Effector memory CD4-positive, alpha-beta T cell (primary cell): ENCODE data around the gene PARN.

Source experiments
- DNase-seq, 3 donors: peaks; one replicate each; pipeline ENCODE4 v3.0.0-alpha.2; 2020
- H3K27ac ChIP-seq: 2 replicates; pipeline ENCODE4 v1.7.0; 2013; ENCODE audit warnings: mild to moderate bottlenecking, low read length, moderate library complexity; ENCODE audit not compliant: insufficient read depth, poor library complexity, severe bottlenecking
- H3K27me3 ChIP-seq: replicated peaks from 2 replicates; pipeline ENCODE4 v1.7.0; 2013; ENCODE audit warnings: mild to moderate bottlenecking, low read length; ENCODE audit not compliant: insufficient read depth, control insufficient read depth, poor library complexity, severe bottlenecking
- H3K36me3 ChIP-seq: 2 replicates; pipeline ENCODE4 v1.7.0; 2013; ENCODE audit warnings: mild to moderate bottlenecking, low read length, moderate library complexity; ENCODE audit not compliant: control insufficient read depth, insufficient read depth
- H3K4me1 ChIP-seq: 2 replicates; pipeline ENCODE4 v1.7.0; 2013; ENCODE audit warnings: low read length, mild to moderate bottlenecking; ENCODE audit not compliant: control insufficient read depth, insufficient read depth, poor library complexity, severe bottlenecking
- H3K4me3 ChIP-seq: 2 replicates; pipeline ENCODE4 v1.7.0; 2013; ENCODE audit warnings: low read length, low read depth, mild to moderate bottlenecking; ENCODE audit not compliant: insufficient read depth, poor library complexity, severe bottlenecking
- H3K9me3 ChIP-seq: 2 replicates; pipeline ENCODE4 v1.7.0; 2013; ENCODE audit warnings: mild to moderate bottlenecking, low read length, moderate library complexity; ENCODE audit not compliant: control insufficient read depth

The PARN gene

DNA sequence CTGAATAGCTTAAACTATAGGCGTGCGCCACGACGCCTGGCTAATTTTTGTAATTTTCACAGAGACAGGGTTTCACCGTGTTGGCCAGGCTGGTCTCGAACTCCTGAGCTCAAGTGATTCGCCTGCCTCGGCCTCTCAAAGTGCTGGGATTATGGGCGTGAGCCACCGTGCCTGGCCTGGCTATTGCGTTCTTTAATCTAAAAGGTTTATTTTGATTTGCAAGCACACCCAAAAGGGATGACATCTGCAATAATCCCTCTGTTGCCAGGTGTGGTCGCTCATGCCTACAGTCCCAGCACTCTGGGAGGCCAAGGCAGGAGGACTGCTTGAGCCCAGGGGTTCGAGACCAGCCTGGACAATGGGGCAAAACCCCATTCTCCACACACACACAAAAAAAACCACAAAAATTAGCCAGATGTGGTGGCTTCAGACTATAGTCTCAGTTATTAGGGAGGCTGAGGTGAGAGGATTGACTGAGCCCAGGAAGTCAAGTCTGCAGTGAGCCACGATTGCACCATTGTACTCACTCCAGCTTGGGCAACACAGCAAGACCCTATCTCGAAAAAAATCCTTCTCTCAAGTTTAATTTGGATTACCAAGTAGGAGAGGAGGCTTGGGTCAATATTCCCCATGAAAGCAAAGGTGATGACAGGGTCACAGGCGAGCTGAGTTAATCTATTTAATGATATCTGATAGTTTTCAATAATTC, 144.1 kb downstream of the PARN start:
- H3K36me3 ChIP-seq: peaks cover 18% of the 10 kb centered on the region
- H3K27ac ChIP-seq: no peak overlapping the region

DNA sequence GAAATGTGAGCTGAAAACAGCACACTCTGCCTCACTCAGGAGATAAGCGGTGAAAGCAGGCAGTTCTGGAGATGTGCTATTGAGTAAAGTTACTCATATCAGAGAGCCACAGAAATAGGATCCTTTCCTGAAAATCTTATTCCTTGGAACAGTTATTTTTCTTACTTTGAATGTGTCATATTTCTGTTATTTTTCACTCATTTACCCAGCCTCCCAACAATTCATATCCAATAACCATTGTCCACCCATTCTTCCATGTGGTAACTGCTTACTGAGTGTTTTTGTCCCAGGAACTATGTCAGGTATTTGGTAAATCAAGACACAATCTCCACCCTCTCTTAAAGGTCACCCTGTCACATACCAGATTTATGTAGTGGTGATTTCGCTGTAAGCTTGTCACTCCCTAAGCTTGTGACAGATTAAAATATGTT, 144.9 kb downstream of the PARN start:
- Histone ChIP-seq H3K4me1 (peaks cover 8% of the 10 kb centered on the region), H3K27me3 (no peaks in the 10 kb centered on the region), H3K4me3 (no peak overlapping the region), H3K9me3 (no peaks in the 10 kb centered on the region), H3K36me3 (peaks cover 18% of the 10 kb centered on the region), H3K27ac (no peak overlapping the region)
- DNase-seq: no peak

More for the DNA sequence above, 144.1 kb downstream of the PARN start:
- Histone ChIP-seq H3K4me1 (peaks cover 8% of the 10 kb centered on the region), H3K4me3 (no peak overlapping the region), H3K9me3 (no peaks in the 10 kb centered on the region), H3K27me3 (no peaks in the 10 kb centered on the region)
- DNase-seq: no peak

DNA sequence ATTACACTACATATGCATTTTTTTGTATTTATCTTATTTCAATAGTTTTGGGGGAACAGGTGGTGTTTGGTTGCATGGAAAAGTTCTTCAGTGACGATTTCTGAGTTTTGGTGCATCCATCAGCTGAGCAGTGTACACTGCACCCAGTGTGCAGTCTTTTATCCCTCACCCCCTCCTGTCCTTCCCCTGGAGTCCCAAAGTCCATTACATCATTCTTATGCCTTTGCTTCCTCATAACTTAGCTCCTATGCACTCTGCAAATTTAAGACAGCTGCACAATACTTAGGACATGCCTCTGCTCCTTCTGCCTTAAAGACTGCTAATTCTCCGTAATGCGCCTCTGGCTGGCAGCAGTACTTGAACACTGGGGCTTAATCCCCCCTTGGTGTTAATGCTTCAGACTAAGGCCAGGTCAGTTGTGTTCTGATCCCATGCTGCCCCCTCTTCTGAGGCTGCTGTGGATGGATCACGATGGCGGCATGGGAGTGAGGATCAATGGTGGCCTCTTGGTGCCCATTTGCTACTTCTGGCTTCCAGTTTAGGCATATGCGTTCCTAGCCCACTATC, 146.2 kb downstream of the PARN start:
- DNase-seq: no peak
- no peaks in the 10 kb centered on the region for H3K9me3 ChIP-seq
- H3K27ac ChIP-seq: no peak overlapping the region
- H3K36me3 ChIP-seq: peaks cover 21% of the 10 kb centered on the region
- peaks cover 8% of the 10 kb centered on the region for H3K4me1 ChIP-seq
- H3K27me3 ChIP-seq: no peaks in the 10 kb centered on the region
- no peak overlapping the region for H3K4me3 ChIP-seq

DNA sequence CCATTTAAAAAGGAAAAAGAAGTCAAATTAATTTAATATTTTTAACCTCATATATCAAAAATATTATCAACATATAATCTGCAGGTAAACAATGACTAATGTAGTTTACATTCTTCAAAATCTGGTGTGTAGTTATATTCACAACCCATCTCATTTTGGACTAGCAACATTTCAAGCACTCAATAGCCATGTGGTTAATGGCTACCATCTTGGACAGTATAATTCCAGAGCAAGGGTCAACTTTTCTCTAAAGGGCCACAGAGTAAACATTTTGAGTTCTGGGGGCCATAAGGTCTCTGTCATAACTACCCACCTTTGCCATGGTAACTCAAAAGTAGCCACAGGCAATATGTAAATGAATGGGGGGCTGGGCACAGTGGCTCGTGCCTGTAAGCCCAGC, 153.9 kb downstream of the PARN start:
- no peaks in the 10 kb centered on the region for H3K27me3 ChIP-seq

DNA sequence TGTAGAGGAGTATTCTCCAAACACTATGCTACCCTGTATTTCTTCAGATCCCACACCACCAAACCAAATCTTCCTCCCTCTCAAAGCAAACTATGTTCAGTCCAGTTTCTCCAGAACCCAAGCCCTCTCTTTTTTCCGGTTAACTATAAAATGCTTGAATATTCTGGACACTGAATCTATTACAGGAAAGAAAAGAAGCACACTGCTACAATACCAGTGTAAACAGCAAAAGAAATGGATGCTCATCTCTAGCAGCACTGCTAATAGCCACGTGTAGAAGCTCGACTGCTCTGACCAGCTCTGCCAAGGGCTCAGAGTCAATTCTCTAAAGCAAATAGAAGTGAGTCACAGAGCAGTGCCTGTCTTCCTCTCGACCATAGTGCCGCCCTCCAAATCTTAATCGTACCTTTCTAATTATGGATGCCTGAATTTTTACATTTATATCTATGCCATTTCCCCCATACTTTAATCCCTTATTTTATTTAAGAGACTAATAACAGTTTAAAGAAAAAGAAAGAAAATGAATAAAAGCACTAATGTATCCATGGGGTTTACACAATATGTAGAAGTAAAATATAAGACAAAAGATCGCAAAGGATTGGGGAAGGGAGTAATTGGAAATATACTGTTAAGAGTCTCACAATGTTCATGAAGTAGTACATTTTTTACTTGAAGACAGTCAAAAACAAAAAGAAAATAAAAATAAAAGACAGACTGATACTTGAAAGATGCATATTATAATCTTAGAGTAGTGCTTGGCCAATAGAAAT, 154.5 kb downstream of the PARN start:
- Histone ChIP-seq H3K36me3 (peaks cover 4% of the 10 kb centered on the region), H3K4me1 (no peaks in the 10 kb centered on the region), H3K27ac (no peak overlapping the region), H3K27me3 (no peaks in the 10 kb centered on the region), H3K4me3 (no peak overlapping the region), H3K9me3 (no peaks in the 10 kb centered on the region)
- DNase-seq: no peak

More for the DNA sequence above, 153.9 kb downstream of the PARN start:
- Histone ChIP-seq H3K27ac (no peak overlapping the region), H3K36me3 (peaks cover 4% of the 10 kb centered on the region), H3K4me1 (no peaks in the 10 kb centered on the region), H3K9me3 (no peaks in the 10 kb centered on the region), H3K4me3 (no peak overlapping the region)
- no peak for DNase-seq

DNA sequence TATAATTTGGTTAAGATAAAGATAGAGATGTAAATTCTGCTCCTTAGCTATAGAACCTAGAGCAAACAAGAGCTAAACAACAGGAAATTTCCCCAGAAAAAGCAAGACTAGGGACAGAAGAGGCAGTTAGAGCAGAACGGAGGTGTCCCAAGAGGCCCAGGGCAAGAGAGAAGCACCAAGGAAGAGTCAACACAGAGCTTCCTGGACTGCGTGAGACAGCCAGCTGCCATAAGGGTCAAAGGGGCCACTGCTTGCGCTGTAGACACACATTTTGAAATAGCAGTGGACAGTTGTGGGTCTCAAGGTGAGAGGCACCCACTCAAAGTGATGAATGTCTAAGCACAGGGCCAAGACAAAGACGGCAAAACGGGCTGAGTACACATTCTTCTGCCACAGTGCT, 156.6 kb downstream of the PARN start:
- no peak overlapping the region for H3K27ac ChIP-seq
- H3K9me3 ChIP-seq: no peaks in the 10 kb centered on the region
- no peak overlapping the region for H3K4me3 ChIP-seq
- H3K36me3 ChIP-seq: no peaks in the 10 kb centered on the region
- no peak for DNase-seq
- H3K4me1 ChIP-seq: no peaks in the 10 kb centered on the region
- H3K27me3 ChIP-seq: no peaks in the 10 kb centered on the region

DNA sequence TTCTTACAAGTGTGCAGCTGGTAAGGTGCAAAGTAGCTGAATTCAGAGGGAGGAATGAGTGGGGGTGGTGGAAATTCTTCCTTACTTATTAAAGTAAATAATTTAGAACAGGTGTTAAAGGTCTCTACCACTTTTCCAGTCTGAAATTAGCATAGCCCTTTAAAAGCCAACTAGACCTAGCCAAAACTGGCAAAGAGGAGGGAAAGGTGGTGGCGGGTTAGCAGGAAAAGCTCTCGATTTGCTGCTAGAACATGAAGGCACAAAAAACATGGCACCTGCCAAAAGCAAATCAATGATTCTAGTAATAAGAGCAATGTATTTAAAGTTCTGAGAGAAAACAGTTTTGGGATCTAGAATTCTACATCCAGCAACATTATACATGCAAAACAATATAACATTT, 157.7 kb downstream of the PARN start:
- Histone ChIP-seq H3K27ac (no peak overlapping the region), H3K9me3 (no peaks in the 10 kb centered on the region), H3K36me3 (no peaks in the 10 kb centered on the region), H3K4me3 (no peak overlapping the region), H3K4me1 (no peaks in the 10 kb centered on the region), H3K27me3 (no peaks in the 10 kb centered on the region)
- DNase-seq: no peak

DNA sequence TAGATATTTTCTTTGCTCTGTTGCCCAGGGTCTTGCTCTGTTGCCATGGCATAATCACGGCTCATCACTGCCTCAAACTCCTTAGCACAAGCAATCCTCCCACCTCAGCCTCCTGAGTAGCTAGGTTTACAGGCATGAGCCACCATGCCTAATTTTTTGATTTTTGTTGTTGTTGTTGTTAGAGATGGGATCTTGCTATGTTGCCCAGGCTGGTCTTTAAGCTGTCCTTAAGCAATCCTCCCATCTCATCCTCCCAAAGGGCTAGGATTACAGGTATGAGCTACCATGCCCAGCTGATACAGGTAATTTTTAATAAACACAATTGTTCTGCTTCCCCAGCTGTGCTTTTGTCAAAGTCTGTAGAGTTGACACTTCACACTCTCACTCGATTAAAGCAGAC, 159.3 kb downstream of the PARN start:
- Histone ChIP-seq H3K36me3 (no peaks in the 10 kb centered on the region), H3K9me3 (no peaks in the 10 kb centered on the region), H3K4me3 (no peak overlapping the region), H3K27ac (no peak overlapping the region), H3K27me3 (no peaks in the 10 kb centered on the region), H3K4me1 (no peaks in the 10 kb centered on the region)
- no peak for DNase-seq

DNA sequence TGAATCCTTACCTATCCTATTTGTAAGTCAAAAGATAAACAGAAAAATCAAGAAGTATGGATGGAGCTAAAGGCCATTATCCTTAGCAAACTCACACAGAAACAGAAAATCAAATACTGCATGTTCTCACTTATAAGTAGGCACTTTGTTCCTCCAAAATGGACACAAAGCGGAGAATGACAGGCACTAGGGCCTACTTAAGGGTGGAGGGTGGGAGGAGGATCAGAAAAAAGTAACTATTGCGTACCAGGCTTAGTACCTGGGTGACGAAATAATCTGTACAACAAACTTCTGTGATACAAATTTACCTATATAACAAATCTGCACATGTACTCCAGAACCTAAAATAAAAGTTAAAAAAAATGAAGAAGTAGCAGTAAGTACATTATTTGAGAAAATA, 164.3 kb downstream of the PARN start:
- no peaks in the 10 kb centered on the region for H3K27me3 ChIP-seq
- no peak overlapping the region for H3K27ac ChIP-seq
- H3K9me3 ChIP-seq: no peaks in the 10 kb centered on the region
- no peaks in the 10 kb centered on the region for H3K4me1 ChIP-seq
- H3K36me3 ChIP-seq: peaks cover 5% of the 10 kb centered on the region
- H3K4me3 ChIP-seq: no peak overlapping the region
- no peak for DNase-seq

DNA sequence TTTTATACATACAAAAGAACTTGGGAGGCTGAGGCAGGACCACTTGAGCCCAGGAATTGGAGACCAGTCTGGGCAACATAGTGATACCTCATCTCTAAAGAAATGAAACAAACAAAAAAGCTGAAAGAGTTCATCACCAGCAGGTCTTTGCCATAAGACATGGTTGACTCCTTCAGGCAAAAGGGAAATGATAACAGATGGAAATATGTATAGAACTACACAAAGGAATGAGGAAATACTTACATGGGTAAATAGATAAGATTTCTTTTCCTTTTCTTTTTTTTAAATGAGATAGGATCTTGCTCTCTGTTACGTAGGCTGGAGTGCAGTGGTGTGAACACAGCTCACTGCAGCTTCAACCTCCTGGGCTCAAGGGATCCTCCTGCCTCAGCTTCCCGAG, 165.3 kb downstream of the PARN start:
- Histone ChIP-seq H3K27ac (no peak overlapping the region), H3K9me3 (no peaks in the 10 kb centered on the region), H3K27me3 (no peaks in the 10 kb centered on the region), H3K4me1 (no peaks in the 10 kb centered on the region), H3K36me3 (peaks cover 5% of the 10 kb centered on the region), H3K4me3 (no peak overlapping the region)
- DNase-seq: no peak
